GM12873 (cell line): Measurements from ENCODE around the gene TCF12.

Source experiments
- TF ChIP-seq, protein P1 (sequence below): IDR thresholded peaks from 2 replicates; pipeline ENCODE4 v1.5.1; 2012; ENCODE audit warnings: low read depth, mild to moderate bottlenecking, moderate library complexity, low read length, control low read depth; ENCODE audit not compliant: insufficient read depth; ENCODE audit errors: missing control alignments

The TCF12 gene

DNA sequence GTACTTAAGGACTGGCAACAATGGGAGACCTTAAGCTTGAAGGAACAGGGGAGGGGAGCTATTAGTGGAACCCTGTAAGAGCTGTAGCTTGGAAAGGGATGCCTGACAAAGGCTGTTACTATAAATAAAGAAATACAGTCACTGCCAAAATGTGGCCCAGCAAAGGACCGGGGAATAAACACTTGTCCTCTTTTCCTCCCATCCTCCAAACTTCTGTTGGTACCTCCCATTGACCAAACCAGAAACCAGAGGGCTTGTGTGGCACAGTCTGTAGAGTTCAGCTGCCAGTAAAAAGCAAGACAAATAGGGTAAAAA lies 25.1 kb upstream of the TCF12 start:
- TF ChIP-seq, protein P1, sequence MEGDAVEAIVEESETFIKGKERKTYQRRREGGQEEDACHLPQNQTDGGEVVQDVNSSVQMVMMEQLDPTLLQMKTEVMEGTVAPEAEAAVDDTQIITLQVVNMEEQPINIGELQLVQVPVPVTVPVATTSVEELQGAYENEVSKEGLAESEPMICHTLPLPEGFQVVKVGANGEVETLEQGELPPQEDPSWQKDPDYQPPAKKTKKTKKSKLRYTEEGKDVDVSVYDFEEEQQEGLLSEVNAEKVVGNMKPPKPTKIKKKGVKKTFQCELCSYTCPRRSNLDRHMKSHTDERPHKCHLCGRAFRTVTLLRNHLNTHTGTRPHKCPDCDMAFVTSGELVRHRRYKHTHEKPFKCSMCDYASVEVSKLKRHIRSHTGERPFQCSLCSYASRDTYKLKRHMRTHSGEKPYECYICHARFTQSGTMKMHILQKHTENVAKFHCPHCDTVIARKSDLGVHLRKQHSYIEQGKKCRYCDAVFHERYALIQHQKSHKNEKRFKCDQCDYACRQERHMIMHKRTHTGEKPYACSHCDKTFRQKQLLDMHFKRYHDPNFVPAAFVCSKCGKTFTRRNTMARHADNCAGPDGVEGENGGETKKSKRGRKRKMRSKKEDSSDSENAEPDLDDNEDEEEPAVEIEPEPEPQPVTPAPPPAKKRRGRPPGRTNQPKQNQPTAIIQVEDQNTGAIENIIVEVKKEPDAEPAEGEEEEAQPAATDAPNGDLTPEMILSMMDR, result no peak

DNA sequence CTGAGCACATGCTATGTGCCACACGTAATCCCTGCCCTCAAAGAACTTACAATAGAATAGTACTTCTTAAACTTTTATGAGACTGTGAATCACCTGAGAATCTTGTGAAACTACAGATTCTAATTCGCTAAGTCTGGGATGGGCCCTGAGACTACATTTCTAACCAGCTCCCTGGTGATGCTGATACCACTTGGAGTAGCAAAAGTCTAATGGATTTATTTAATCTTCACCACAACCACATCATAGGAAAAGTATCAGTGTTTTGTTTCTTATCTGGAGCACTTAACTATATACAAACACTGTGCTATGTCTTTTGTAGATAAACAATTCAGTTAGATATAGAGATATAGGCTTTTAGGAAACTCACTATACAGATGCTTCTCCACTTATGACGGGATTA lies 23.8 kb upstream of the TCF12 start:
- TF ChIP-seq, protein P1, result no peak

DNA sequence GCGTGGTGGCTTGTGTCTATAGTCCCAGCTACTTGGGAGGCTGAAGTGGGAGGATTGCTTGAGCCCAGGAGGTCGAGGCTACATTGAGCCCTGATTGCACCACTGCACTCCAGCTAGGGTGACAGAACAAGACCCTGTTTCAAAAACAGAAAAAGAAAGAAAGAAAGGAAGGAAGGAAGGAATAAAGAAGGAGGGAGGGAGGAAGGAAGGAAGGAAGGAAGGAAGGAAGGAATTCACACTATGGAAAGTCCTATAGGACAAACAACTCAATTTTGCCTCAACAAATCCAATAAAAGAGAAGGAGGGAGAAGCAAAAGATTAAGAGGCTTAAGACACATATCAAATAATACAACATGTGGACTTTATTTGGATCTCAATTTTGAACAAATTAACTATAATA lies 16.5 kb upstream of the TCF12 start:
- TF ChIP-seq, protein P1, result no peak

DNA sequence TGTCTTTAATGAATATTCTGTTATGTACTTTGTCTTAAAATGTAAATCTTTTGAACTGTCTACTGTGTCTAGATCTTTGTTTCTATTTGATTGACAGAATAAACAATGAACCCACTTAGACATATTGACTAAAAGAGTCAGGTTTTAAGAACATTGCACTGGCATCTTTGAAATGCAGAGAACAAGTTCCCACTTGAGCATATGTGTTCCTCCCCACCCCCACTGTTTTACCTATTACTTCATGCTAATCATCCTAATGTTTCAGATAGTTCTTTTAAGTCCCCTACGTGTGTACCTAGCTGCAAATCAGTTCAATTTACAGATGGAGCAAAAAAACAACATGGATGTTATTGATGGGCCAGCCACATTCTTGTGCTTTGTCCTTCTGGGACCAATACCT lies 11.7 kb upstream of the TCF12 start:
- TF ChIP-seq, protein P1, result no peak

DNA sequence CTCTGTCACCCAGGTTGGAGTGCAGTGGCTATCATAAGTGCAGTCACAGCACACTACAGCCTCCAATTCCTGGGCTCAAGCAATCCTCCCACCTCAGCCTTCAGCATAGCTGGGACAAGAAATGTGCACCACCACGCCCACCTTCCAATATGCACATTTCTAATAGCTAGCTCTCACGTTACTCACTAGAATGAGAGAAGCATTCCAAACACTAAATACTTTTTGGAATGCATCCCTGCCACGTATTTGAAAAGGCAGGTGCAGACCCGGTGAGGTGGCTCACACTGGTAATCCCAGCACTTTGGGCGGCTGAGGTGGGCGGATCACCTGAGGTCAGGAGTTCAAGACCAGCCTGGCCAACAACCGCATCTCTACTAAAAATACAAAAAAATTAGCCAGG lies 7.6 kb upstream of the TCF12 start:
- TF ChIP-seq, protein P1, result no peak

DNA sequence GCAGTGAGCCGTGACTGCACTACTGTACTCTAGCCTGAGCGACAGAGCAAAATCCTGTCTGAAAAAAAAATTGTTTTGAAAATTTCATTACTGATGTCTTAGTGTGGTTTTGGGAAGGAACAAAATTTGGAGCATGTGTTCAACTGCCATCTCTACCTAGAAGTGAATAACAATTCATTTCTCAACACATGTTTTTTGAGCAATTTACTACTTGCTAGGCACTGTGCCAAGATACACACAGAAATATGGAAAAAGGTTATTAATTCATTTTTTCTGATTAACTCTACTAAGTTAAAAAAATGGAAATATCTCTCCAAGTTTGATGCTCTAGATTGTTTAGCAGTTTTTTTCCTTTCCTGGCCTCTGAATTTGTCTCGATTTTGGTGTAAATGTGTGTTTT lies 5.2 kb upstream of the TCF12 start:
- TF ChIP-seq, protein P1, result no peak

DNA sequence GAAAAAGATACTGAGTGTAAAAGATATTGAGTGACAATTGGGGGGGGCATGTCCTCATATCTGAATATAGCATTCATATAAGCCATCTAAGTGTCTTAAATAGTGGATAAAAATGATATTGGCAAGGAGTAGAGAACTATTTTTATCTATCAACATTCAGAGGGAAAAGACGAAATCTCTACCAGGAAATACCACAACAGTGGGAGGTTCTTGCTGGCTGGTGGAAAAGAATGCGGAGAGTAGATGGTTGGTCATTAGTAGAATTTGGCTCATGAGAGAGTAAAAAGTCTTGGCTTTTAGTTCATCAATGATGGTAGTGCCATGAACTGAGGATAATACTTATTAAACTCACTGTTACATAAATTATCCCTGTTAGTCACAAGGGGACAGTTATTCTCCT lies 4.8 kb upstream of the TCF12 start:
- TF ChIP-seq, protein P1, result no peak

DNA sequence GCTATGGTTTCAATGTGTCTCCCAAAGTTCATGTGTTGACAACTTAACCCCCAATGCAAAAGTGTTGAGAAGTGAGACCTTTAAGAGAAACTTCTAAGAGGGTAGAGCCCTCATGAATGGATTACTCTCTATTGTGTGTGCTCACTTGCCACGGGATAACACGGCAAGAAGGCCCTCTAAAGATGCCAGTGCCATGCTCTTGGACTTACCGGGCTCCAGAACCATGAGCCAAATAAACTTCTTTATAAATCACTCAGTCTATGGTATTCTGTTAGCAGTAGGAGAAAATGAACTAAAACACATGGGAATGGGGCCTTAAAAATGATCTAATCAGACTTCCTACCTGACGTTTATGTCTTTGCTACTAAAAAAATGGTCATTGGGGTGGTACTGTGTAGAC lies 2.6 kb upstream of the TCF12 start:
- TF ChIP-seq, protein P1, result no peak
